ENCODE results near the gene ZNF33A.

- TF ChIP-seq, protein P1, sequence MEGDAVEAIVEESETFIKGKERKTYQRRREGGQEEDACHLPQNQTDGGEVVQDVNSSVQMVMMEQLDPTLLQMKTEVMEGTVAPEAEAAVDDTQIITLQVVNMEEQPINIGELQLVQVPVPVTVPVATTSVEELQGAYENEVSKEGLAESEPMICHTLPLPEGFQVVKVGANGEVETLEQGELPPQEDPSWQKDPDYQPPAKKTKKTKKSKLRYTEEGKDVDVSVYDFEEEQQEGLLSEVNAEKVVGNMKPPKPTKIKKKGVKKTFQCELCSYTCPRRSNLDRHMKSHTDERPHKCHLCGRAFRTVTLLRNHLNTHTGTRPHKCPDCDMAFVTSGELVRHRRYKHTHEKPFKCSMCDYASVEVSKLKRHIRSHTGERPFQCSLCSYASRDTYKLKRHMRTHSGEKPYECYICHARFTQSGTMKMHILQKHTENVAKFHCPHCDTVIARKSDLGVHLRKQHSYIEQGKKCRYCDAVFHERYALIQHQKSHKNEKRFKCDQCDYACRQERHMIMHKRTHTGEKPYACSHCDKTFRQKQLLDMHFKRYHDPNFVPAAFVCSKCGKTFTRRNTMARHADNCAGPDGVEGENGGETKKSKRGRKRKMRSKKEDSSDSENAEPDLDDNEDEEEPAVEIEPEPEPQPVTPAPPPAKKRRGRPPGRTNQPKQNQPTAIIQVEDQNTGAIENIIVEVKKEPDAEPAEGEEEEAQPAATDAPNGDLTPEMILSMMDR (conservative IDR thresholded peaks at IDR 0.05; ENCODE audit: low read depth, low read length), result no peak
- no peak for TF ChIP-seq POLR2A (IDR thresholded peaks at IDR 0.05; ENCODE audit: low read depth, low read length)
Measured at GRCh38 chr10:37965006-37965405, 45.5 kb upstream of the ZNF33A start.

Data from IMR-90 (cell line).